ENCODE measurements around the gene MOXD1.
A peak's percentile ranks its signal among the peaks of the same experiment; 100 is the strongest.
"Not testable (repeated sequence)": the region's sequence is repeated elsewhere in the genome, so short reads cannot be mapped to it uniquely, and the experiment has no call there.

The MOXD1 gene

DNA sequence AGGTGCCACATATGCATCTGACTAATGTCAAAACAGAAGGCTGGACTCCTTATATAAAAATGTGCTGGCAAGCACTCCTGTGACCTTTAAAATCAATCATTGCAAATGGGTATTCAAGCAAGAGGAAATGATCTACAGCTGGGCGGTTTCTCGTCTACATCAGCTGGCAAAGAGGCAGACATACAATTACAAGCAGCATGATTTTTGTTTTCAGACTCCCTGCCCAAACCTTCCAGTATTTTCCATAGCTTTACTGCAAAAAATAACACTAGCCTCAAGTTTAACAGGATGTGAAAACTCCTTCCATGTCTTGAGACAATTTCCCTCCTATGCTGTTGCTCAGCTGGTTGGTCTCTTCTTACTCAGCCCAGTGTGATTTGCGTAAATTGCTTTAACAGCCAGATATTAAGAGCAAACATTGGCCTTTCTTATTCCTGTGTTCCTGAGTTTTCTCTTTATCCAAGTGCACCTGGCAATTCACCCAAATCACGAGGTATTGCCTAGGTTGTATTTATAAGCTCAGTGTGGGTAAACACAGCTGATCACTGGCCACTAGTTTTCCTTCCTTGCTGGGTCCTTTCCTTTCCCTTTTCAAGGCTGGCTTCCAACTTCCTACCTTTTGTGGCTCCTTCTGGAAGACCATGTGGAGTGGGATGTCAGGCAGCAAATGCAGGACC, 130.4 kb downstream of the MOXD1 start:
- peak overlapping the region; percentile 68; the same call in 1 of the 2 replicates for H2AFZ ChIP-seq (ENCODE audit: low read length)

DNA sequence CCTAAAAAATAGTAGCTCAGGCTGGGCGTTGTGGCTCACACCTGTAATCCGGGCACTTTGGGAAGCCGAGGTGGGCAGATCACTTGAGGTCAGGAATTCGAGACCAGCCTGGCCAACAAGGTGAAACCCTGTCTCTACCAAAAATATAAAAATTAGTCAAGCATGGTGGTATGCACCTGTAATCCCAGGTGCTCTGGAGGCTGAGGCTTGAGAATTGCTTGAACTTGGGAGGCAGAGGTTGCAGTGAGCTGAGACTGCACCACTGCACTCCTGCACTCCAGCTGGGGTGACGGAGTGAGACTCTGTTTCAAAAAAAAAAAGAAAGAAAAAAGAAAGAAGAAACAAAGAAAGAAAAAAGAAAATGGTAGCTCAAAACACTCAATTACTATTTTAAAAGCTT, 132.6 kb downstream of the MOXD1 start:
- H3K79me2 ChIP-seq (ENCODE audit: insufficient read depth, low read length); H3K9me2 ChIP-seq (ENCODE audit: low read depth, low read length): not testable (repeated sequence)

More for the DNA sequence above, 130.4 kb downstream of the MOXD1 start:
- H3K4me1 ChIP-seq (ENCODE audit: insufficient read depth, low read length, severe bottlenecking), result peaks cover 56% of the 10 kb centered on the region
- no peaks in the 10 kb centered on the region for H3K9me2 ChIP-seq (ENCODE audit: low read depth, low read length)
- no peaks in the 10 kb centered on the region for H3F3A ChIP-seq (ENCODE audit: insufficient read depth, low read length)
- H4K20me1 ChIP-seq (ENCODE audit: insufficient read depth, low read length), result no peaks in the 10 kb centered on the region
- no peak overlapping the region for H3K4me3 ChIP-seq (ENCODE audit: low read depth, low read length, poor library complexity, severe bottlenecking)
- H3K9ac ChIP-seq (ENCODE audit: low read length), result no peak overlapping the region
- H3K79me2 ChIP-seq (ENCODE audit: insufficient read depth, low read length), result no peaks in the 10 kb centered on the region
- H3K9me3 ChIP-seq (ENCODE audit: low read length), result no peaks in the 10 kb centered on the region
- H3K36me3 ChIP-seq (ENCODE audit: insufficient read depth, low read length), result no peaks in the 10 kb centered on the region
- H3K27me3 ChIP-seq (ENCODE audit: insufficient read depth, low read length), result no peaks in the 10 kb centered on the region
- peak overlapping the region; percentile 39 for H3K27ac ChIP-seq (ENCODE audit: low read depth, low read length, poor library complexity, severe bottlenecking)
- H3K4me2 ChIP-seq (ENCODE audit: low read length), result peak overlapping the region; percentile 29
- no peak for TF ChIP-seq EZH2 (IDR thresholded peaks at IDR 0.05; ENCODE audit: borderline replicate concordance, low read length)
- TF ChIP-seq, protein P1, sequence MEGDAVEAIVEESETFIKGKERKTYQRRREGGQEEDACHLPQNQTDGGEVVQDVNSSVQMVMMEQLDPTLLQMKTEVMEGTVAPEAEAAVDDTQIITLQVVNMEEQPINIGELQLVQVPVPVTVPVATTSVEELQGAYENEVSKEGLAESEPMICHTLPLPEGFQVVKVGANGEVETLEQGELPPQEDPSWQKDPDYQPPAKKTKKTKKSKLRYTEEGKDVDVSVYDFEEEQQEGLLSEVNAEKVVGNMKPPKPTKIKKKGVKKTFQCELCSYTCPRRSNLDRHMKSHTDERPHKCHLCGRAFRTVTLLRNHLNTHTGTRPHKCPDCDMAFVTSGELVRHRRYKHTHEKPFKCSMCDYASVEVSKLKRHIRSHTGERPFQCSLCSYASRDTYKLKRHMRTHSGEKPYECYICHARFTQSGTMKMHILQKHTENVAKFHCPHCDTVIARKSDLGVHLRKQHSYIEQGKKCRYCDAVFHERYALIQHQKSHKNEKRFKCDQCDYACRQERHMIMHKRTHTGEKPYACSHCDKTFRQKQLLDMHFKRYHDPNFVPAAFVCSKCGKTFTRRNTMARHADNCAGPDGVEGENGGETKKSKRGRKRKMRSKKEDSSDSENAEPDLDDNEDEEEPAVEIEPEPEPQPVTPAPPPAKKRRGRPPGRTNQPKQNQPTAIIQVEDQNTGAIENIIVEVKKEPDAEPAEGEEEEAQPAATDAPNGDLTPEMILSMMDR (IDR thresholded peaks at IDR 0.05; ENCODE audit: low read length), result no peak

GRCh38 chr6:132268209-132268608, 133.1 kb downstream of the MOXD1 start:
- peaks cover 49% of the 10 kb centered on the region for H3K4me1 ChIP-seq (ENCODE audit: insufficient read depth, low read length, severe bottlenecking)
- peak overlapping the region; percentile 16; the same call in 1 of the 2 replicates for H2AFZ ChIP-seq (ENCODE audit: low read length)
- peak overlapping the region; percentile 21; the same call in 1 of the 2 replicates for H3K9ac ChIP-seq (ENCODE audit: low read length)
- no peak for TF ChIP-seq EZH2 (IDR thresholded peaks at IDR 0.05; ENCODE audit: borderline replicate concordance, low read length)
- TF ChIP-seq, protein P1 (IDR thresholded peaks at IDR 0.05; ENCODE audit: low read length), result no peak
- no peaks in the 10 kb centered on the region for H3K36me3 ChIP-seq (ENCODE audit: insufficient read depth, low read length)
- no peaks in the 10 kb centered on the region for H3K9me3 ChIP-seq (ENCODE audit: low read length)
- H3F3A ChIP-seq (ENCODE audit: insufficient read depth, low read length), result no peaks in the 10 kb centered on the region
- H3K27ac ChIP-seq (ENCODE audit: low read depth, low read length, poor library complexity, severe bottlenecking), result peak overlapping the region; percentile 80
- H3K27me3 ChIP-seq (ENCODE audit: insufficient read depth, low read length), result no peaks in the 10 kb centered on the region
- H3K4me2 ChIP-seq (ENCODE audit: low read length), result peak overlapping the region; percentile 49
- H3K79me2 ChIP-seq (ENCODE audit: insufficient read depth, low read length), result no peaks in the 10 kb centered on the region
- peak overlapping the region; percentile 12 for H3K4me3 ChIP-seq (ENCODE audit: low read depth, low read length, poor library complexity, severe bottlenecking)
- H4K20me1 ChIP-seq (ENCODE audit: insufficient read depth, low read length), result no peaks in the 10 kb centered on the region
- H3K9me2 ChIP-seq (ENCODE audit: low read depth, low read length), result no peaks in the 10 kb centered on the region

More for the DNA sequence above, 132.6 kb downstream of the MOXD1 start:
- H2AFZ ChIP-seq (ENCODE audit: low read length); H3F3A ChIP-seq (ENCODE audit: insufficient read depth, low read length); H3K27me3 ChIP-seq (ENCODE audit: insufficient read depth, low read length); H3K36me3 ChIP-seq (ENCODE audit: insufficient read depth, low read length); H3K4me3 ChIP-seq (ENCODE audit: low read depth, low read length, poor library complexity, severe bottlenecking); H3K9me3 ChIP-seq (ENCODE audit: low read length); H3K9ac ChIP-seq (ENCODE audit: low read length); H4K20me1 ChIP-seq (ENCODE audit: insufficient read depth, low read length): not testable (repeated sequence)
- Histone ChIP-seq H3K4me1 (ENCODE audit: insufficient read depth, low read length, severe bottlenecking) (peaks cover 49% of the 10 kb centered on the region), H3K4me2 (ENCODE audit: low read length) (peak overlapping the region; percentile 49), H3K27ac (ENCODE audit: low read depth, low read length, poor library complexity, severe bottlenecking) (peak overlapping the region; percentile 80)

Measured in OCI-LY1 (cell line).